H9 (cell line): ENCODE data around the gene SACM1L. TPM values are rescaled to one million over a fixed set of nuclear protein-coding genes. Genes with fewer than 3 reads are reported as not detected.

Experiments
- DNase-seq: peaks from one replicate; pipeline ENCODE4 v3.0.0-alpha.2; 2017
- H2AFZ ChIP-seq: one replicate; pipeline ENCODE4 v1.6.1; 2013; ENCODE audit warnings: mild to moderate bottlenecking, low read length, control low read depth, moderate library complexity
- H2AK5ac ChIP-seq: 2 replicates; pipeline ENCODE4 v1.6.1; 2013; ENCODE audit warnings: low read length, control low read depth, mixed read lengths; ENCODE audit not compliant: insufficient read length
- H2BK120ac ChIP-seq: one replicate; pipeline ENCODE4 v1.6.1; 2013; ENCODE audit warnings: low read depth, mild to moderate bottlenecking, low read length, control low read depth, inconsistent platforms; ENCODE audit not compliant: poor library complexity, severe bottlenecking
- H2BK12ac ChIP-seq: 2 replicates; pipeline ENCODE4 v1.6.1; 2013; ENCODE audit warnings: low read length, control low read depth, mixed read lengths, low read depth; ENCODE audit not compliant: insufficient read length
- H2BK15ac ChIP-seq: 2 replicates; pipeline ENCODE4 v1.6.1; 2013; ENCODE audit warnings: low read depth, low read length, control low read depth
- H2BK20ac ChIP-seq: one replicate; pipeline ENCODE4 v1.6.1; 2013; ENCODE audit warnings: low read depth, mild to moderate bottlenecking, low read length, control low read depth, inconsistent platforms; ENCODE audit not compliant: poor library complexity, severe bottlenecking
- H2BK5ac ChIP-seq: 2 replicates; pipeline ENCODE4 v1.6.1; 2013; ENCODE audit warnings: low read length, control low read depth, mixed read lengths; ENCODE audit not compliant: insufficient read length
- H3K14ac ChIP-seq: 2 replicates; pipeline ENCODE4 v1.6.1; 2013; ENCODE audit warnings: low read length, control low read depth; ENCODE audit not compliant: insufficient read depth
- H3K18ac ChIP-seq: 2 replicates; pipeline ENCODE4 v1.6.1; 2013; ENCODE audit warnings: low read depth, mild to moderate bottlenecking, mixed read lengths, low read length, control low read depth; ENCODE audit not compliant: insufficient read length
- H3K23ac ChIP-seq: 2 replicates; pipeline ENCODE4 v1.6.1; 2013; ENCODE audit warnings: low read length, control low read depth, mixed read lengths, low read depth; ENCODE audit not compliant: insufficient read length
- H3K23me2 ChIP-seq: 2 replicates; pipeline ENCODE4 v1.6.1; 2013; ENCODE audit warnings: low read depth, mild to moderate bottlenecking, mixed read lengths, low read length, control low read depth; ENCODE audit not compliant: insufficient read length, poor library complexity, severe bottlenecking
- H3K27ac ChIP-seq: 2 replicates; pipeline ENCODE4 v1.5.1; 2013; ENCODE audit warnings: low read length, control low read depth, mixed read lengths, low read depth; ENCODE audit not compliant: insufficient read length
- H3K27me3 ChIP-seq: 2 replicates; pipeline ENCODE4 v1.6.1; 2013; ENCODE audit warnings: low read length, control low read depth, inconsistent platforms; ENCODE audit not compliant: insufficient read depth
- H3K4ac ChIP-seq: 2 replicates; pipeline ENCODE4 v1.6.1; 2013; ENCODE audit warnings: low read depth, mild to moderate bottlenecking, control low read depth, inconsistent platforms, low read length, moderate library complexity
- H3K4me1 ChIP-seq: 2 replicates; pipeline ENCODE4 v1.6.1; 2013; ENCODE audit warnings: low read length, control low read depth, inconsistent platforms; ENCODE audit not compliant: insufficient read depth
- H3K4me2 ChIP-seq: 2 replicates; pipeline ENCODE4 v1.6.1; 2013; ENCODE audit warnings: low read length, control low read depth, mixed read lengths; ENCODE audit not compliant: insufficient read length, insufficient read depth
- H3K56ac ChIP-seq: 2 replicates; pipeline ENCODE4 v1.6.1; 2013; ENCODE audit warnings: low read depth, mild to moderate bottlenecking, mixed read lengths, low read length, control low read depth; ENCODE audit not compliant: insufficient read length
- H3K79me1 ChIP-seq: 2 replicates; pipeline ENCODE4 v1.6.1; 2013; ENCODE audit warnings: low read depth, mild to moderate bottlenecking, moderate library complexity, low read length, control low read depth, inconsistent platforms; ENCODE audit not compliant: insufficient read depth, poor library complexity, severe bottlenecking
- H3K79me2 ChIP-seq: 2 replicates; pipeline ENCODE4 v1.6.1; 2013; ENCODE audit warnings: low read length, control low read depth, inconsistent platforms; ENCODE audit not compliant: insufficient read depth
- H3K9ac ChIP-seq: 2 replicates; pipeline ENCODE4 v1.6.1; 2013; ENCODE audit warnings: low read length, control low read depth, mixed read lengths; ENCODE audit not compliant: insufficient read length; ENCODE audit errors: extremely low read depth
- H3K9me3 ChIP-seq: one replicate; pipeline ENCODE4 v1.6.1; 2013; ENCODE audit warnings: low read depth, low read length, inconsistent platforms; ENCODE audit not compliant: control insufficient read depth
- H3T11ph ChIP-seq: one replicate; pipeline ENCODE4 v1.6.1; 2013; ENCODE audit warnings: mild to moderate bottlenecking, low read length, control low read depth, inconsistent platforms
- H4K20me1 ChIP-seq: one replicate; pipeline ENCODE4 v1.6.1; 2013; ENCODE audit not compliant: control insufficient read depth, insufficient read length, insufficient read depth
- H4K5ac ChIP-seq: 2 replicates; pipeline ENCODE4 v1.6.1; 2013; ENCODE audit warnings: low read depth, mild to moderate bottlenecking, mixed read lengths, low read length, control low read depth; ENCODE audit not compliant: insufficient read length
- H4K8ac ChIP-seq: replicated peaks from 2 replicates; pipeline ENCODE4 v1.6.1; 2013; ENCODE audit warnings: low read length, control low read depth, mixed read lengths, low read depth; ENCODE audit not compliant: insufficient read length
- H4K91ac ChIP-seq: 2 replicates; pipeline ENCODE4 v1.6.1; 2013; ENCODE audit warnings: low read depth, mild to moderate bottlenecking, moderate library complexity, mixed read lengths, low read length, control low read depth; ENCODE audit not compliant: insufficient read length
- H3K27ac Mint-ChIP-seq, 3 experiments: 2 replicates in 2 of 3; 3 replicates in 1 of 3; pipeline ENCODE4 v1.8.0; 2020 to 2021; ENCODE audit warnings: mixed read lengths in 3 of 3, mild to moderate bottlenecking in 1 of 3, moderate library complexity in 1 of 3
- H3K27me3 Mint-ChIP-seq: 2 replicates; pipeline ENCODE4 v1.8.0; 2021; ENCODE audit warnings: low read depth, mild to moderate bottlenecking, moderate library complexity, mixed read lengths
- H3K36me3 Mint-ChIP-seq, 3 experiments: 2 replicates in 2 of 3; 3 replicates in 1 of 3; pipeline ENCODE4 v1.8.0; 2020 to 2021; ENCODE audit warnings: low read depth in 3 of 3, mixed read lengths in 3 of 3; ENCODE audit not compliant: insufficient read depth in 1 of 3
- H3K4me1 Mint-ChIP-seq, 2 experiments: 2 replicates each; pipeline ENCODE4 v1.8.0; 2020; ENCODE audit warnings: mixed read lengths in 2 of 2
- H3K4me3 Mint-ChIP-seq, 2 experiments: 2 replicates in 1 of 2; 3 replicates in 1 of 2; pipeline ENCODE4 v1.8.0; 2020 to 2021; ENCODE audit warnings: mild to moderate bottlenecking in 2 of 2, mixed read lengths in 2 of 2, moderate library complexity in 1 of 2
- H3K9me3 Mint-ChIP-seq, 2 experiments: 2 replicates in 1 of 2; 3 replicates in 1 of 2; pipeline ENCODE4 v1.8.0; 2020; ENCODE audit warnings: mild to moderate bottlenecking in 2 of 2, mixed read lengths in 2 of 2, moderate library complexity in 1 of 2
- CTCF ChIP-seq: fragments of 200-600 bp; sonication (generic); conservative IDR thresholded peaks from 3 replicates; pipeline ENCODE4 v1.8.0; 2021; ENCODE audit warnings: antibody characterized with exemption, mild to moderate bottlenecking
- WGBS: extraction: QIAGEN DNeasy Blood & Tissue Kit; methylation state at CpG from one replicate; pipeline ENCODE4 v1.1.7; 2013; ENCODE audit warnings: missing lambda C conversion rate, low lambda C conversion rate, mixed read lengths; ENCODE audit not compliant: insufficient read length; ENCODE audit errors: extremely low coverage; 5-methylcytosine and 5-hydroxymethylcytosine counted together
- total RNA-seq: library from RNA; stranded (reverse); gene quantifications from 2 replicates; pipeline ENCODE4 v1.2.1, GENCODE V29; 2021

The SACM1L gene
- total RNA-seq, 1 experiment from 2014 or later = 52.8 TPM

GRCh38 chr3:45689787-45690145 is 570 bp downstream of the SACM1L start:
- H3K4me1 ChIP-seq = peaks cover 6% of the 10 kb centered on the region; the same call in 1 of the 2 replicates
- no peak overlapping the region for H3T11ph ChIP-seq
- H4K8ac ChIP-seq = no peak overlapping the region
- no peak overlapping the region for H4K5ac ChIP-seq
- no peak overlapping the region for H2BK20ac ChIP-seq
- H3K4ac ChIP-seq = no peak overlapping the region
- H3K23me2 ChIP-seq = peaks cover 6% of the 10 kb centered on the region
- Mint-ChIP-seq H3K4me1 (peaks cover 53% of the 10 kb centered on the region in 2 experiments), H3K9me3 (peaks cover 2 to 4% of the 10 kb centered on the region in 2 experiments; a peak in 3 of 5 replicates), H3K27ac (peak overlapping the region; percentile 89 to 97 (median 97)), H3K4me3 (peak overlapping the region; percentile 82 to 89), H3K36me3 (peaks cover 11 to 14% (median 12%) of the 10 kb centered on the region in 3 experiments), H3K27me3 (peaks cover 3% of the 10 kb centered on the region)
- no peak overlapping the region for H3K23ac ChIP-seq
- peak overlapping the region; percentile 79; the same call in 1 of the 2 replicates for H3K14ac ChIP-seq
- no CpG with 5 or more reads among the region's 8 CpGs for WGBS
- no peak for TF ChIP-seq CTCF
- no peak overlapping the region for H2BK12ac ChIP-seq
- peaks cover 41% of the 10 kb centered on the region for H3K79me2 ChIP-seq
- H3K18ac ChIP-seq = peak overlapping the region; percentile 48
- H2AFZ ChIP-seq = no peak overlapping the region
- H2BK5ac ChIP-seq = no peak overlapping the region
- peaks cover 5% of the 10 kb centered on the region for H3K79me1 ChIP-seq
- H2BK120ac ChIP-seq = no peak overlapping the region
- H3K27me3 ChIP-seq = no peaks in the 10 kb centered on the region
- no peaks in the 10 kb centered on the region for H3K9me3 ChIP-seq
- peak overlapping the region; percentile 91 for H3K4me2 ChIP-seq
- peak overlapping the region; percentile 92 for H3K9ac ChIP-seq
- no peak overlapping the region for H3K56ac ChIP-seq
- H2AK5ac ChIP-seq = no peak overlapping the region
- no peaks in the 10 kb centered on the region for H4K20me1 ChIP-seq
- no peak for DNase-seq
- no peak overlapping the region for H2BK15ac ChIP-seq
- no peak overlapping the region for H4K91ac ChIP-seq
- peak overlapping the region; percentile 35 for H3K27ac ChIP-seq
